IMR-90 (cell line): ENCODE data around the gene TOMM34. TPM values are rescaled to one million over a fixed set of nuclear protein-coding genes. Genes with fewer than 3 reads are reported as not detected.

Experiments
- ATAC-seq: fragments of 200-7000 bp; cut with Tn5 transposase; 2 replicates; pipeline ENCODE4 v1.9.1; 2020; ENCODE audit warnings: low read depth, mild to moderate bottlenecking, moderate library complexity
- BruUV-seq: library from RNA; stranded (reverse); fragments of 400-500 nt; replicated peaks from 2 replicates; lab custom pipeline; 2021; lab: Mats Ljungman, UMichigan
- CTCF ChIA-PET: fragments of 300-600 bp; formaldehyde crosslinking; extraction: SDS; loops from one replicate; lab custom pipeline; 2021; ENCODE audit warnings: antibody characterized with exemption; lab: Yijun Ruan, JAX
- POLR2A ChIA-PET: fragments of 300-600 bp; sonication (Branson Sonifier 250); formaldehyde crosslinking; loops from one replicate; lab custom pipeline; 2022; ENCODE audit warnings: antibody characterized with exemption; ENCODE audit not compliant: unreplicated experiment; lab: Charles Lee
- DNase-seq: peaks from one replicate; pipeline ENCODE4 v3.0.0; 2013
- H2AFZ ChIP-seq: replicated peaks from 2 replicates; pipeline ENCODE3; 2013; ENCODE audit warnings: low read length, mild to moderate bottlenecking; ENCODE audit not compliant: poor library complexity
- H2AK5ac ChIP-seq: 2 replicates; pipeline ENCODE4 v1.6.1; 2013; ENCODE audit warnings: low read depth, low read length, inconsistent platforms
- H2AK9ac ChIP-seq: replicated peaks from 2 replicates; pipeline ENCODE3; 2013; ENCODE audit warnings: mild to moderate bottlenecking, low read depth, low read length, moderate library complexity; ENCODE audit not compliant: poor library complexity
- H2BK120ac ChIP-seq: 2 replicates; pipeline ENCODE4 v1.6.1; 2013; ENCODE audit warnings: low read depth, low read length, inconsistent platforms
- H2BK15ac ChIP-seq: 3 replicates; pipeline ENCODE4 v1.6.1; 2013; ENCODE audit warnings: low read depth, low read length, inconsistent platforms
- H2BK20ac ChIP-seq: 2 replicates; pipeline ENCODE4 v1.6.1; 2013; ENCODE audit warnings: low read depth, mild to moderate bottlenecking, inconsistent platforms, low read length, moderate library complexity
- H2BK5ac ChIP-seq: 2 replicates; pipeline ENCODE4 v1.6.1; 2013; ENCODE audit warnings: mild to moderate bottlenecking, low read depth, low read length, inconsistent platforms; ENCODE audit not compliant: poor library complexity, severe bottlenecking
- H3K14ac ChIP-seq: replicated peaks from 2 replicates; pipeline ENCODE4 v1.6.1; 2013; ENCODE audit warnings: low read depth, low read length, inconsistent platforms
- H3K18ac ChIP-seq: 2 replicates; pipeline ENCODE4 v1.6.1; 2013; ENCODE audit warnings: low read depth, low read length, control low read depth
- H3K23ac ChIP-seq: 2 replicates; pipeline ENCODE4 v1.6.1; 2013; ENCODE audit warnings: low read depth, low read length, inconsistent platforms
- H3K27ac ChIP-seq: 2 replicates; pipeline ENCODE4 v1.5.1; 2013; ENCODE audit warnings: mild to moderate bottlenecking, control low read depth, low read length; ENCODE audit not compliant: insufficient read depth
- H3K27me3 ChIP-seq: 2 replicates; pipeline ENCODE4 v1.6.1; 2013; ENCODE audit warnings: low read length; ENCODE audit not compliant: control insufficient read depth, insufficient read depth
- H3K36me3 ChIP-seq: 2 replicates; pipeline ENCODE4 v1.6.1; 2013; ENCODE audit warnings: low read length, mixed read lengths; ENCODE audit not compliant: control insufficient read depth, insufficient read depth
- H3K4ac ChIP-seq: 2 replicates; pipeline ENCODE4 v1.6.1; 2013; ENCODE audit warnings: low read depth, low read length, inconsistent platforms
- H3K4me1 ChIP-seq: 2 replicates; pipeline ENCODE4 v1.6.1; 2013; ENCODE audit warnings: low read length, mixed read lengths; ENCODE audit not compliant: control insufficient read depth, insufficient read depth
- H3K4me2 ChIP-seq: 2 replicates; pipeline ENCODE4 v1.6.1; 2013; ENCODE audit warnings: low read depth, mild to moderate bottlenecking, control low read depth, low read length, moderate library complexity
- H3K4me3 ChIP-seq: 2 replicates; pipeline ENCODE4 v1.5.1; 2013; ENCODE audit warnings: low read depth, mild to moderate bottlenecking, control low read depth, low read length, moderate library complexity; ENCODE audit not compliant: insufficient read depth
- H3K56ac ChIP-seq: 2 replicates; pipeline ENCODE4 v1.6.1; 2013; ENCODE audit warnings: low read length, inconsistent platforms; ENCODE audit not compliant: insufficient read depth; ENCODE audit errors: extremely low read depth
- H3K79me1 ChIP-seq, 2 experiments: 2 replicates each; pipeline ENCODE4 v1.6.1; 2013; ENCODE audit warnings: low read length in 2 of 2, inconsistent platforms in 1 of 2, low read depth in 1 of 2
- H3K9ac ChIP-seq: 2 replicates; pipeline ENCODE4 v1.6.1; 2013; ENCODE audit warnings: low read depth, low read length, control low read depth
- H3K9me1 ChIP-seq: 2 replicates; pipeline ENCODE4 v1.6.1; 2013; ENCODE audit warnings: low read length, inconsistent platforms; ENCODE audit not compliant: insufficient read depth
- H3K9me3 ChIP-seq: 2 replicates; pipeline ENCODE4 v1.6.1; 2013; ENCODE audit warnings: low read length; ENCODE audit not compliant: control insufficient read depth, insufficient read depth
- H4K20me1 ChIP-seq: 2 replicates; pipeline ENCODE4 v1.6.1; 2013; ENCODE audit warnings: low read length, inconsistent platforms; ENCODE audit not compliant: insufficient read depth
- H4K5ac ChIP-seq: 2 replicates; pipeline ENCODE4 v1.6.1; 2013; ENCODE audit warnings: mild to moderate bottlenecking, low read depth, low read length, control low read depth
- H4K8ac ChIP-seq, 2 experiments: 2 replicates each; pipeline ENCODE4 v1.6.1; 2013; ENCODE audit warnings: low read depth in 2 of 2, low read length in 2 of 2, control low read depth in 1 of 2, inconsistent platforms in 1 of 2
- H4K91ac ChIP-seq: 2 replicates; pipeline ENCODE4 v1.6.1; 2013; ENCODE audit warnings: low read depth, low read length, inconsistent platforms; ENCODE audit not compliant: insufficient read depth
- BHLHE40 ChIP-seq: fragments of 150-350 bp; IDR thresholded peaks from 2 replicates; pipeline ENCODE4 v1.6.1; 2016; ENCODE audit warnings: mild to moderate bottlenecking, low read depth, low read length
- ELK1 ChIP-seq: fragments of 150-350 bp; IDR thresholded peaks from 2 replicates; pipeline ENCODE4 v1.6.1; 2016; ENCODE audit warnings: low read depth, mild to moderate bottlenecking, low read length, moderate library complexity, borderline replicate concordance
- MAFK ChIP-seq: IDR thresholded peaks from 2 replicates; pipeline ENCODE4 v1.6.1; 2012; ENCODE audit warnings: low read depth, low read length, improper control_type of control experiment
- MAZ ChIP-seq: IDR thresholded peaks from 2 replicates; pipeline ENCODE4 v1.6.1; 2012; ENCODE audit warnings: low read depth, mild to moderate bottlenecking, low read length, improper control_type of control experiment, moderate library complexity, borderline replicate concordance
- NFE2L2 ChIP-seq: fragments of 150-350 bp; IDR thresholded peaks from 2 replicates; pipeline ENCODE4 v1.6.1; 2016; ENCODE audit warnings: low read depth, mild to moderate bottlenecking, low read length
- POLR2A ChIP-seq: IDR thresholded peaks from 2 replicates; pipeline ENCODE4 v1.6.1; 2012; ENCODE audit warnings: mild to moderate bottlenecking, low read depth, low read length
- RAD21 ChIP-seq: IDR thresholded peaks from 2 replicates; pipeline ENCODE4 v1.6.1; 2012; ENCODE audit warnings: low read length, improper control_type of control experiment
- RCOR1 ChIP-seq: IDR thresholded peaks from 2 replicates; pipeline ENCODE4 v1.6.1; 2012; ENCODE audit warnings: mild to moderate bottlenecking, low read length, improper control_type of control experiment; ENCODE audit not compliant: insufficient replicate concordance
- RFX5 ChIP-seq: IDR thresholded peaks from 2 replicates; pipeline ENCODE4 v1.8.0; 2012; ENCODE audit warnings: low read depth, mild to moderate bottlenecking, low read length, moderate library complexity
- SMC3 ChIP-seq: fragments of 150-350 bp; IDR thresholded peaks from 2 replicates; pipeline ENCODE4 v1.6.1; 2016; ENCODE audit warnings: low read depth, mild to moderate bottlenecking, antibody characterized with exemption, low read length, moderate library complexity
- USF2 ChIP-seq: fragments of 150-350 bp; IDR thresholded peaks from 2 replicates; pipeline ENCODE4 v1.6.1; 2017; ENCODE audit warnings: mild to moderate bottlenecking, antibody characterized with exemption, low read length, low read depth
- WGBS, 2 experiments: methylation state at CpG; one replicate each; pipeline versions ENCODE4 v1.1.5 to v1.1.7; 2013; ENCODE audit warnings: missing lambda C conversion rate in 2 of 2; ENCODE audit not compliant: insufficient read length in 1 of 2; ENCODE audit errors: extremely low coverage in 2 of 2; 5-methylcytosine and 5-hydroxymethylcytosine counted together
- dilution Hi-C: fragments of 300-500 bp; cut with HindIII; formaldehyde crosslinking; loops from one replicate; pipeline ENCODE4 v1.14.3; 2018; ENCODE audit warnings: low sequenced_read_pairs; ENCODE audit not compliant: unreplicated experiment
- in situ Hi-C: fragments of 300-500 bp; cut with MboI; formaldehyde crosslinking; loops from 3 replicates; pipeline ENCODE4 v1.14.3; 2019; ENCODE audit warnings: low sequenced_read_pairs, inconsistent platforms, mixed read lengths
- intact Hi-C: fragments of 100-400 bp; cut with micrococcal nuclease; formaldehyde crosslinking; loops from 2 replicates; pipeline ENCODE4 v1.10.0; 2022
- polyA plus RNA-seq, 3 experiments: library from polyadenylated mRNA; depleted of rRNA; stranded (reverse); fragments of >200 nt; gene quantifications; 2 replicates each; pipeline ENCODE4 v1.2.3, GENCODE V29; 2012; ENCODE audit warnings: low replicate concordance in 1 of 3
- total RNA-seq: library from RNA; depleted of rRNA; stranded (reverse); fragments of >200 nt; gene quantifications from 2 replicates; pipeline ENCODE4 v1.2.3, GENCODE V29; 2012
- TF ChIP-seq, protein P1 (sequence below): conservative IDR thresholded peaks from 2 replicates; pipeline ENCODE4 v1.5.1; 2012; ENCODE audit warnings: mild to moderate bottlenecking, low read depth, low read length, improper control_type of control experiment

Gene TOMM34
- total and polyA plus RNA-seq, 2 of the 4 experiments (the other 2 are of a cell fraction) = 97.5 to 101 TPM

DNA sequence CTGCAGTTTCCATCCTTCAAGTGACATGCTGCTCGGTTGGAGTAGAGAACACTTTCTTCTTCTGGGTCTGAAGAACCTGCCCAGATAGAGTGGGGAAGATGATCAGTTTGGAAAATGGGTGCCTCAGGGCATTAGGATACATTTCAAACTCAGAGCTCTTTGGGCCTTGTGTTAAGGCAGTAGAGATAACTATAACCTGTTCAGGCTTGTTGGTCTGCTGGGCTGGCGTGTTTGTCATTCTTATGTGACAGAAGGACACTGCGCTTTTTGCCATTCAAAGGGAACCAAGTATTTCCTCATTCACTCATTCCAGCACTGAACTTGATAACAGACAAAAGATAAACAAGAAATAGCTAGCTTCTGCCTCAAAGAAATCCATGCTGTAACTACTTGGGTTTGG, 3.8 kb downstream of the TOMM34 start:
- no peak overlapping the region for H2BK120ac ChIP-seq
- peaks cover 8% of the 10 kb centered on the region for H3K9me1 ChIP-seq
- no peak overlapping the region for H3K4ac ChIP-seq
- no peak overlapping the region for H3K23ac ChIP-seq
- H3K36me3 ChIP-seq = peaks cover 37% of the 10 kb centered on the region
- no peak for ATAC-seq
- no peak overlapping the region for H2AK9ac ChIP-seq
- no peak overlapping the region for H3K4me2 ChIP-seq
- CTCF ChIA-PET = no interaction called here
- no CpG with 5 or more reads among the region's 3 CpGs for WGBS, 2 experiments
- no peak overlapping the region for H3K9ac ChIP-seq
- H4K5ac ChIP-seq = no peak overlapping the region
- no peaks in the 10 kb centered on the region for H3K27me3 ChIP-seq
- no peak overlapping the region for H3K27ac ChIP-seq
- no peak overlapping the region for H4K8ac ChIP-seq
- H3K9me3 ChIP-seq = no peaks in the 10 kb centered on the region
- BruUV-seq = no TSS peak
- intact Hi-C loops (no loop called here), in situ Hi-C loops (no loop called here), dilution Hi-C loops (no loop called here)
- no peak overlapping the region for H2AK5ac ChIP-seq
- H2AFZ ChIP-seq = no peak overlapping the region
- H4K91ac ChIP-seq = no peak overlapping the region
- POLR2A ChIA-PET = no interaction called here
- H2BK20ac ChIP-seq = no peak overlapping the region
- no peak overlapping the region for H3K56ac ChIP-seq
- no peak overlapping the region for H3K14ac ChIP-seq
- H3K4me3 ChIP-seq = no peak overlapping the region
- no peak overlapping the region for H2BK5ac ChIP-seq
- no peak for TF ChIP-seq SMC3
- no peak for TF ChIP-seq NFE2L2
- no peak for TF ChIP-seq USF2
- TF ChIP-seq RAD21 = no peak
- TF ChIP-seq RCOR1 = no peak
- TF ChIP-seq RFX5 = no peak
- no peak for TF ChIP-seq BHLHE40
- no peak for TF ChIP-seq POLR2A
- no peak for TF ChIP-seq MAFK
- no peak for TF ChIP-seq MAZ
- no peak for TF ChIP-seq ELK1
- TF ChIP-seq, protein P1, sequence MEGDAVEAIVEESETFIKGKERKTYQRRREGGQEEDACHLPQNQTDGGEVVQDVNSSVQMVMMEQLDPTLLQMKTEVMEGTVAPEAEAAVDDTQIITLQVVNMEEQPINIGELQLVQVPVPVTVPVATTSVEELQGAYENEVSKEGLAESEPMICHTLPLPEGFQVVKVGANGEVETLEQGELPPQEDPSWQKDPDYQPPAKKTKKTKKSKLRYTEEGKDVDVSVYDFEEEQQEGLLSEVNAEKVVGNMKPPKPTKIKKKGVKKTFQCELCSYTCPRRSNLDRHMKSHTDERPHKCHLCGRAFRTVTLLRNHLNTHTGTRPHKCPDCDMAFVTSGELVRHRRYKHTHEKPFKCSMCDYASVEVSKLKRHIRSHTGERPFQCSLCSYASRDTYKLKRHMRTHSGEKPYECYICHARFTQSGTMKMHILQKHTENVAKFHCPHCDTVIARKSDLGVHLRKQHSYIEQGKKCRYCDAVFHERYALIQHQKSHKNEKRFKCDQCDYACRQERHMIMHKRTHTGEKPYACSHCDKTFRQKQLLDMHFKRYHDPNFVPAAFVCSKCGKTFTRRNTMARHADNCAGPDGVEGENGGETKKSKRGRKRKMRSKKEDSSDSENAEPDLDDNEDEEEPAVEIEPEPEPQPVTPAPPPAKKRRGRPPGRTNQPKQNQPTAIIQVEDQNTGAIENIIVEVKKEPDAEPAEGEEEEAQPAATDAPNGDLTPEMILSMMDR = no peak
- DNase-seq = no peak
- no peak overlapping the region for H3K18ac ChIP-seq
- peaks cover 14% of the 10 kb centered on the region; the same call in 1 of the 2 replicates for H4K20me1 ChIP-seq
- no peak overlapping the region for H2BK15ac ChIP-seq
- peaks cover 5% of the 10 kb centered on the region for H3K4me1 ChIP-seq
- peaks cover 46 to 68% of the 10 kb centered on the region in 2 experiments for H3K79me1 ChIP-seq
